Muscle layer of colon (tissue), 2 donors: ENCODE data around the gene ZNRD2.

Experiments used
- H3K27ac ChIP-seq: one replicate; pipeline ENCODE4 v1.7.0; 2013; ENCODE audit warnings: low read depth, mild to moderate bottlenecking, low read length, moderate library complexity
- H3K27me3 ChIP-seq, 2 donors: one replicate each; pipeline ENCODE4 v1.7.0; 2013; ENCODE audit warnings: low read length in 2 of 2, mild to moderate bottlenecking in 2 of 2; ENCODE audit not compliant: insufficient read depth in 2 of 2, control insufficient read depth in 1 of 2
- H3K36me3 ChIP-seq: one replicate; pipeline ENCODE4 v1.7.0; 2013; ENCODE audit warnings: mild to moderate bottlenecking, low read length; ENCODE audit not compliant: insufficient read depth
- H3K4me1 ChIP-seq: one replicate; pipeline ENCODE4 v1.7.0; 2013; ENCODE audit warnings: mild to moderate bottlenecking, low read length; ENCODE audit not compliant: insufficient read depth
- H3K4me3 ChIP-seq, 2 donors: one replicate each; pipeline ENCODE4 v1.7.0; 2013; ENCODE audit warnings: low read length in 2 of 2, low read depth in 1 of 2, mild to moderate bottlenecking in 1 of 2, moderate library complexity in 1 of 2
- H3K9ac ChIP-seq: one replicate; pipeline ENCODE4 v1.7.0; 2013; ENCODE audit warnings: low read length
- H3K9me3 ChIP-seq: one replicate; pipeline ENCODE4 v1.7.0; 2013; ENCODE audit warnings: mild to moderate bottlenecking, low read length
- donor health status: abdominal sarcoma.
- donor health status: Adenocarcinoma of cecum.

Gene ZNRD2

DNA sequence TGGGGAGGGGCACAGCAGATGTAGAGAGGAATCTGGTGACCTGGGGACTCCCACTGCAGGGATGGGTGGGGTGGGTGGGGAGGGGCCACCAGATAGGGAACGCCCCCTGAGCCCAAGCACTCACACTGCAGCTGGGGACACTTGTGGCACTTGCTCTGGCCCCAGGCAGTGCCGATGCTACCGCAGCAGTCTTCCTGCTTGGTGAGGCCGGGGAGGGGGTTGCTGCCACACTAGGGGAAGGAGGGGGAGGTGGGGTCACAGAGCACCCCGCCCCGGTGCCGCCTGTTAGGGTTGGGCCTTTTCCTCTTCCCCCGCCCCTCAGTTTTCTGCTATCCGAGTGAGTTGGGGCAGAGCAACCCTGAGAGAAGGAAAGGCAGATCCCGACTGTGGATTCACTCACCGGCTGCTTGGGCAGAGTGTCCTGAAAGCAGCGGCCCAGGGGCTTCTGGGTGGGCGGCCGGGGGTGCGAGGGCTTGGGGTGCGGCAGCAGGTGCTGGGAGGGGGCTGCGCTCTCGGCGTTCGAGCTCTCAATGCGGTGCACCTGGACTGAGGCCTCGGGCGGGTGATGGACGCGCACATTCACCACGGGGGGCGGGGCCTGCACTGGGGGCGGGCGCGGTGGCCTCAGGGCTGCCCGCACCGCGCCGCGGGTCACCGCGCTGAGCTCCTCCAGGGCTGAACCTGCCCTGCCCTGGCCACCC, 16.8 kb upstream of the ZNRD2 start:
- H3K27ac ChIP-seq = no peak overlapping the region
- no peak overlapping the region for H3K9ac ChIP-seq
- H3K4me1 ChIP-seq = peaks cover 35% of the 10 kb centered on the region
- H3K27me3 ChIP-seq = no peaks in the 10 kb centered on the region
- no peak overlapping the region for H3K4me3 ChIP-seq
- H3K9me3 ChIP-seq = no peaks in the 10 kb centered on the region
- peaks cover 35% of the 10 kb centered on the region for H3K36me3 ChIP-seq

DNA sequence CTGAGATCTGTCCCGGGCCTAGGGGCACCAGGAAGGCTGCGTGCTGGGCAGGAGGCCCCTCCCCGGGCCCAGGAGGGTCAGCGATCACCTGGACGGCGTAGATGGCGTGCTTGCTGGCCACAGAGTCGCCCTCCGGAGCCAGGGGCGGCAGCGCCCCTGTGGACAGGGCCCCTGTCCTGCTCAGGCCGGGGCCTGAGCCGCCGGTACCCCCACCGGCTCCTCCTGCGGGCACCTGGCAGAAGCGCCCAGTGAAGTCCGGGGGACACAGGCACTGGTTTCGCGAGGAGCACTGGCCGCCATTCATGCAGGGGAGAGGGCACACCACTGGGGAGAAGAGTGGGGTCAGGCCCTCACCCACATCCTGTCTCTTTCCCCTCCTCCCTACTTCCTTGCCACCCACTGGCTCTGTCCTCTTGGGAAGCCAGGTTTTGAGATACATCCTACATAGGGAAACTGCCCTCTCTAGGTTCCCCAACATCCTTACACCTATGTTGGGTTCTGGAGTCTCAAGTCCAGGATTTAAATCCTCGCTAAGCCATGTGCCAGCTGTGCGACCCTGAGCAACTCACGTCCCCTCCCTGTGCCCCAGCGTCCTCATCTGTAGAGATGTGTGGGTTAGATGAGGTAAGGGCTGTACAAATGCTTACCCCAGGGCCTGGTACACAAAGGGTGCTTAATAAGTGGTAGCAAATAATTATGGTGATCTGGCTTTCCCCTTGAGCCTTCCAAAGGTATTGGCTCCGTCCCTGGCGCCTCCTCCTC, 16.0 kb upstream of the ZNRD2 start:
- H3K9me3 ChIP-seq = no peaks in the 10 kb centered on the region
- no peak overlapping the region for H3K9ac ChIP-seq
- no peak overlapping the region for H3K27ac ChIP-seq
- H3K4me3 ChIP-seq = no peak overlapping the region
- no peaks in the 10 kb centered on the region for H3K27me3 ChIP-seq
- H3K36me3 ChIP-seq = peaks cover 28% of the 10 kb centered on the region
- peaks cover 42% of the 10 kb centered on the region for H3K4me1 ChIP-seq

DNA sequence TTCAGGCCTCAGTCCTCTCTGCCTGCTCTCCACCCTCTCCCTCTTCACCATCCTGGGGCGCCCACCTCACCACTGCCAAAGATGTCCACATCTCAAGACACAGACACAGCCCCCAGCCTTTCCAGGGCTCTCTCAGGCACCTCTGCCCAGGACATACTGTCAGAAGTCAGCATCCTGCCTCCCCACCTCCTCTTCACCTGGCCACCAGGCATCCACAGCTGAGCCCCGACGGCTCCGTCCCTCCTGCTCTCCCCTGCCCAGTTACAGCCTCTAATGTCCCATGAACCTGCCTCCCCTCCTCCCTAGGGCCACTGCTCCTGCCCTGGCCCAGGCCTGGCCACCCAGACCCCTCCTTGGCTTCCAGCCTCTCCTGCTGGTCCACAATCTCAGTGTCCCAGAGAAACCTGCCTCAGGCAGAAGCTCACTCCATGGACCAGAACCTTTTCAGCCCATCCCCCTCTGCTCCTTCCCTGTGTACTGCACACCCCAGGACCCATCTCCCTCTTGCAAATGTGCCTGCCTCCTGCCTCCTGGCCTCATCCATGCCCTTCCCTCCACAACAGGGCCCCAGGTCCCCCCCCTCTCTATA, 15.3 kb upstream of the ZNRD2 start:
- Histone ChIP-seq H3K9ac (no peak overlapping the region), H3K27me3 (no peaks in the 10 kb centered on the region), H3K36me3 (peaks cover 23% of the 10 kb centered on the region), H3K27ac (peak overlapping the region; percentile 6), H3K4me1 (peaks cover 49% of the 10 kb centered on the region), H3K9me3 (no peaks in the 10 kb centered on the region), H3K4me3 (no peak overlapping the region)

DNA sequence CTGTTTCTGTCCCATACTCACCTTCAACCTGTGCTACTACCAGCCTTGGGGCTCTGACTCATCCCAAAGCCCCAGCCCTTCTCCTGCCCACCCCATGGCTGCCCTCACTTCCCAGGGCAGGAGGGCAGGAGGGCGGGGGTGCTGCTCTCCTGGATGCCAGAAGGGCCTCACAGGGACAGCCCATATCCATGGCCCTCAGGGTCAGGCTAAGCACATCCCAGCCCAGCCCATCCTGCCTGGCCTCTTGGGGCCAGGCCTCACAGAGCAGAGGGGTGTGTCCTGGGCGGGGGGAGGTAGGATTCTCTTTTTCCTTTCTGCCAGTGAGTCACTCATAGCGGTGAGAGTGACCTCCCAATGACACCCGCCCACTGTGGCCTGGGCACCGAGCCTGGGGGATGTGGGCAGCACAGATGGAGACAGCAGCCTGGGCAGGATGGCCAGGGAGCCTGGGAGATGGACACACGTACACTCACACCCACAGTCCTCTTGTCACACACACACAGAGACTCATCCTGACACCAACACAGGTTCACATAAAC, 14.5 kb upstream of the ZNRD2 start:
- H3K4me1 ChIP-seq = peaks cover 57% of the 10 kb centered on the region
- H3K9ac ChIP-seq = no peak overlapping the region
- H3K27ac ChIP-seq = no peak overlapping the region
- no peaks in the 10 kb centered on the region for H3K27me3 ChIP-seq
- no peaks in the 10 kb centered on the region for H3K9me3 ChIP-seq
- peaks cover 22% of the 10 kb centered on the region for H3K36me3 ChIP-seq
- H3K4me3 ChIP-seq = no peak overlapping the region

DNA sequence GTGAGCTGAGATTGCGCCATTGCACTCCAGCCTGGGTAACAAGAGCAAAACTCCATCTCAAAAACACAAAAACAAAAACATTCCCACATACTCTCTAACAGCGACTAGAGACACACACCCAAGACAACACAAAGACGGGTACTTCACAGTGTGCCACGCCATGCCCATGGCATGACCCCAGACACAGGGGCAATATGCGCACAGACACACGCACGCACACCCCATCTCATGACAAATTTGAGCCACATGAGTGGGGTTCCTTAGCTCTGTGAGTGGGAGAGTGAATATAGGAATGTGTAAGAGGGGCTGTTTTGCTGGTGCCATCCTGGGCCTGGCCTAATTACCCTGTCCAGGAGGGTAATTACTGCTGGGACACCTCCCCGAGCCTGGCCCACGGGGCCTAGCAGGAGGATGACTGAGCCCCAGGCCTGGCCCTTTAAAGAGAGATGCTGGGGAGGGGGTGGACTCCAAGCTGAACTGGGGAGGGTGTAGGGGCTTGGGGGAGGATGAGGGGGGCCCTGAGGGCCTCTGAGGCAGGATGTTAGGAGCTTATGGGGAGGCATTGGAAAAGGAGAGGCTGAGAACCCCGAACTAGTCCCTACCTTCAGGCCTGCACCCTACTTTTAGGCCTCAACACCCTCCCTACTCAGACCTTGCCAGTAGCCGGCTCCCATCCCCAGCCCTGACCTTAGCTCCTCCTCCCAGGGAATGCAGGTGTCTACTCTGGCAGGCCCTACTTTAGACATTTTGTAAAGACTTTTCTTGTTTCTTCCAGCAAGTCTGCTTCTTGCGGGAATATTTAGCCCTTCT, 13.6 kb upstream of the ZNRD2 start:
- Histone ChIP-seq H3K9ac (peak overlapping the region; percentile 83), H3K9me3 (no peaks in the 10 kb centered on the region), H3K4me1 (peaks cover 62% of the 10 kb centered on the region), H3K4me3 (peak overlapping the region; percentile 24 to 75), H3K27ac (peak overlapping the region; percentile 85), H3K27me3 (no peaks in the 10 kb centered on the region), H3K36me3 (peaks cover 13% of the 10 kb centered on the region)

DNA sequence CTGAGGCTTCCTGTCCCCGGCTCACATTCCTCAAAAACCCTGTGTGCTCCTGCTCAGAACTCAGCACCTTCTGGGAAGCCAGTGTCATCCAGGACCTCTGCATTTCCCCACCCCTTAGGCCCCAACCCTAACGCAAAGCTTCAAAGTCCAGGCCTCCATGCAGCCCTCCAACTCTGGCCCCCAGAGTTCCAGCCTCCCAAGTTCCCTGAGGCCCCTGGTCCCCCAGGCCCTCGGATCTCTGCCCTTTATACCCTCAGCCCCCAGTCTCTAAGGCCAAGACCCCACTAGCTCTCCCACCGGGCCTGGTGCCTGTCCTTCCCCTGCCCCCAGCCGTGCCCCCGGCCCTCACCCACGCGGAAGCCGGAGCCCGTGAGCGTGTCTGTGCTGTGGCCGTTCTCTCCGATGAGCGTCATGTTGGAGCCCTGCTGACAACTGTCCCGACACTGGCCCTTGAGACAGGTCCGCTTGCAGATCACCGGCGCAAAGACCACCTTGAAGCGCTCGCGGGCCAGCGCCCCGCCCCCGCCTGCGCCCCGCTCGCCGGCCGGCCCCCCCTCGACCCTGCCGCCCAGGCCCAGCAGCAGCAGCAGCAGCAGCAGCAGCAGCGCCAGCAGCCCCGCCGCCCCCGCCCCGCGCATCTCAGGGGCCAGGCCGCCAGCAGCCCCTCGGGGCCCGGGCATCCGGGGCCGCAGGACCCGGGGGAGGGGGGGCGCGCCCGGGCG, 12.8 kb upstream of the ZNRD2 start:
- Histone ChIP-seq H3K27me3 (no peaks in the 10 kb centered on the region), H3K4me3 (peak overlapping the region; percentile 70 to 75), H3K4me1 (peaks cover 59% of the 10 kb centered on the region), H3K27ac (peak overlapping the region; percentile 85), H3K9ac (peak overlapping the region; percentile 83), H3K36me3 (peaks cover 7% of the 10 kb centered on the region), H3K9me3 (no peaks in the 10 kb centered on the region)

DNA sequence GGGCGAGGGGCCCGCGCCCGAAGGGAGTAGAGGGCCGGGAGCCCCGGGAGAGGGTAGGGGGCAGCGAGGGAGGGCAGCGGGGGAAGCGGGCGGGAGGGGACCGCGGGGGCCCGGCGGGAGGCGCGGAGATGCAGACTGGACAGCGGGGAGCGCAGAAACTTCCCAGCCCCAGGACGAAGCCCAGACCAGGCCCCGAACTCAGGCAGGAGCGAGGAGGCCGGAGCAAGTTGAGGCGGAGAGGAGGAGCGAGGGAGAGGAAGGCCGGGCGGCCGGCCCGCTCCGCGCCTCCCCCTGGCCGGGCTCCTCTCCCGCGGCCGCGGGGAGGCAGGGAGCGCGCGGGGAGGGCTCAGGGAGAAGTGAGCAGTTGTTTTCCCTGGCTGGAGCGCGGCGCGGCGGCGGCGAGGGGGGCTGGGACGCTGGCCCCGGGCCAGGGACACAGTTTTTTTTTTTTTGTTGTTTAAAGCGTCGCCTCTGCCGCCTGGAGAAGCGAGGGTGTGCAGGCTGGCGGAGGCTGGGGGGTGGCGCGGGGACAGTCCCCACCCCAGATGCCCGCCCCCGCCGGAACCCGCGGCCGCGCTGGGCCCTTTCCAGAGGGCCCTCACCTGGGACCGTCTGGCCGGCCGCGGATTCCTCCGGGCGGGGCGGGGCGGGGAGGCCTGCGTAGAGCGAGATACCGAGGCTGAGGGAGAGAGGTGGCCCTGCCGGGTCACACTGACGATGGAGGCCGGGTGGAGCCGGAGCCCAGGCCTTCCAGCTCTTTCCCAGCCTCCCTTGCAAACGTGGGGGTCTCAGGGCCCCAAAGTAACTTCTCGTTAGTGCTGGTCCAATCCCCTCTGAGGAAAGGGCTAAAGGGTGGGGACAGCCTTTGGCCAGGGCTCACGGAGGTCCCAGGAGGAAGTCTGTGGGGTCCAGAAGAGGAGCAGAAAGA, 12.0 kb upstream of the ZNRD2 start, which contains the start of gene LTBP3:
LTBP3 (minus strand) TSS at position 358 of the 928 bp plus-strand sequence. CDS start 400 bp downstream, outside the sequence.
- H3K27me3 ChIP-seq = no peaks in the 10 kb centered on the region
- H3K9me3 ChIP-seq = no peaks in the 10 kb centered on the region
- H3K9ac ChIP-seq = peak within 1 kb of the TSS; percentile 83
- peaks cover 59% of the 10 kb centered on the region for H3K4me1 ChIP-seq
- peak within 1 kb of the TSS; percentile 70 to 75 for H3K4me3 ChIP-seq
- peak within 1 kb of the TSS; percentile 85 for H3K27ac ChIP-seq
- no peaks in the 10 kb centered on the region for H3K36me3 ChIP-seq

DNA sequence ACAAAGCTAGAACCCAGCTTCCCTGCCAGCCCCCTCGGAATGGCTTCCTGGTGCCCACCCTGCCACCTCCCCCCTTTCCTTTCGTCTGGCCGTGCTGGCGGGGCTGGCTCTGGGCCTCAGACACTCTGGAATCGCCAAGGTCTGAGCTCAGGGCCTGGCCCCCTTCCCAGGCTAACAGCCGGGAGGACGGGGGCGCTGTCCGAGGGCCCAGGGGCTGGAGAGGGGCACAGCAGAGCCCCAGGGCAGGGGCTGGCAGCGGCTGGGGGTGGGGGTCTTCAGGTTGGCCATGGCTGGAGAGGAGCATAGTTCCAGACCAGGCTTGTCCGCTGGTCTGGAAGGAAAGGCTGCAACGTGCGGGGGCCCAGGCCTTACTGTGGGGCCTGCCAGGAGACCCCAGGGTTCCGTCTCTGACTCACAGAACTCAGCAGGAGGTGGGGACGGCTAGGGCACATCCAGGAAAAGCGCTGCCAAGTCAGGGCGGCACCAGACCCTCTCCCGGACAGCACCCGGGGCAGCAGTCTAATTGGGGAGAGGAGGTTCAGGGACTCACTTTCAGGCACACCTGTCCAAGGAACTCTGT, 11.3 kb upstream of the ZNRD2 start:
- peak overlapping the region; percentile 85 for H3K27ac ChIP-seq
- peaks cover 59% of the 10 kb centered on the region for H3K4me1 ChIP-seq
- peak overlapping the region; percentile 58 for H3K9ac ChIP-seq
- H3K27me3 ChIP-seq = no peaks in the 10 kb centered on the region
- peak overlapping the region; percentile 17 to 70 for H3K4me3 ChIP-seq
- H3K9me3 ChIP-seq = no peaks in the 10 kb centered on the region
- no peaks in the 10 kb centered on the region for H3K36me3 ChIP-seq

DNA sequence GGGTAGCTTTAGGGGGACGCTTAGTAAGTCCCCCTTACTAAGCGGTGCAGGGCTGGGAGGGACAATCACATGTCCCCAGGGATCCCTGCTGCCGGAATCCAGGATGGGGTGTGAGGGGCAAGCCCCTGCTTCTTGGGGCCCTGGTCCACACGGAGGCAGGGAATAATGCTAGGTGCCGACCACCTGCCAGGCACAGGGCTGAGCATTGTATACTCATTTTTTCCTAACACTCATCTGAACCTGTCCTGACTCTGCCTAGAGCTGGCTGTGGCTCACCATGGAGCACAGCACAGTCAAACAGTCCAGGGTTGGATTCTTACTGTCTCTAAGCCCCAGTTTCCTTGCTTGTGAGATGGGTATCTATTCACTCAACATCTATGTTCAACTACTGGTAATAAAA, 10.7 kb upstream of the ZNRD2 start:
- Histone ChIP-seq H3K9ac (peak overlapping the region; percentile 51), H3K36me3 (no peaks in the 10 kb centered on the region), H3K4me1 (peaks cover 56% of the 10 kb centered on the region), H3K9me3 (no peaks in the 10 kb centered on the region), H3K27ac (peak overlapping the region; percentile 85), H3K27me3 (no peaks in the 10 kb centered on the region), H3K4me3 (no peak overlapping the region)
